Activated T-helper 17 cell treated with anti-CD3 and anti-CD28 coated beads, Interleukin-2, amount 50 U/mL, for 72 hours (primary cell): ENCODE results near the gene CNN1. TPM values are rescaled to one million over a fixed set of nuclear protein-coding genes. Genes with fewer than 3 reads are reported as not detected.
A peak's percentile ranks its signal among the peaks of the same experiment; 100 is the strongest.
"Not testable (repeated sequence)": the region's sequence is repeated elsewhere in the genome, so short reads cannot be mapped to it uniquely, and the experiment has no call there.

ENCODE experiments used
- ATAC-seq: fragments of 150-1000 bp; cut with Tn5 transposase; replicated peaks from 2 replicates; pipeline ENCODE4 v1.10.0; 2021; ENCODE audit warnings: mild to moderate bottlenecking, moderate library complexity
- H3K27ac Mint-ChIP-seq: one replicate; pipeline ENCODE4 v1.8.0; 2022; ENCODE audit warnings: mixed read lengths
- H3K27me3 Mint-ChIP-seq: one replicate; pipeline ENCODE4 v1.8.0; 2022; ENCODE audit warnings: mixed read lengths
- H3K36me3 Mint-ChIP-seq: one replicate; pipeline ENCODE4 v1.8.0; 2022; ENCODE audit warnings: low read depth, mild to moderate bottlenecking, mixed read lengths
- H3K4me1 Mint-ChIP-seq: one replicate; pipeline ENCODE4 v1.8.0; 2022; ENCODE audit warnings: mixed read lengths
- H3K4me3 Mint-ChIP-seq: one replicate; pipeline ENCODE4 v1.8.0; 2022; ENCODE audit warnings: mild to moderate bottlenecking, mixed read lengths
- H3K9me3 Mint-ChIP-seq: one replicate; pipeline ENCODE4 v1.8.0; 2022; ENCODE audit warnings: mixed read lengths
- total RNA-seq, 2 donors: library from RNA; stranded (reverse); gene quantifications; one replicate each; pipeline ENCODE4 v1.2.3, GENCODE V29; 2022

CNN1 gene
- total RNA-seq, 2 donors from 2014 or later = not detected

DNA sequence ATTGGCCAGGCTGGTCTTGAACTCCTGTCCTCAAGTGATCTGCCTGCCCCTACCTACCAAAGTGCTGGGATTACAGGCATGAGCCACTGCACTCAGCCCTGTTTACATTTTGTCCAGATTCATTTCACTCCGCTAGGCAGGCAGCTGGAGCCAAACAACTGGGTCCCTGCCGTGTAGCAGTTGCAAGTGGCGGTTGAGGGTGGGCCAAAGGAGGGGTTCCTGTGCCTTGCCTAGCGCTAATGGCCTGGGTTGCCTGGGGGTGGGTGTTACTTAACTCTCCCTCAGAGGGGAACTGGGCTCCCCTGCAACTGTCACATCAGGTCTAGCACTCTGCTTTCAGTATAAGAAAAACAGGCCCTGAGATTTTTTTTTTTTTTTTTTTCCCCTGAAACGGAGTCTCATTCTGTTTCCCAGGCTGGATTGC is 31.4 kb downstream of the CNN1 start:
- Mint-ChIP-seq H3K9me3 (no peaks in the 10 kb centered on the region), H3K27ac (no peak overlapping the region), H3K4me3 (no peak overlapping the region), H3K4me1 (peaks cover 5% of the 10 kb centered on the region), H3K27me3 (no peaks in the 10 kb centered on the region), H3K36me3 (no peaks in the 10 kb centered on the region)
- no peak for ATAC-seq

DNA sequence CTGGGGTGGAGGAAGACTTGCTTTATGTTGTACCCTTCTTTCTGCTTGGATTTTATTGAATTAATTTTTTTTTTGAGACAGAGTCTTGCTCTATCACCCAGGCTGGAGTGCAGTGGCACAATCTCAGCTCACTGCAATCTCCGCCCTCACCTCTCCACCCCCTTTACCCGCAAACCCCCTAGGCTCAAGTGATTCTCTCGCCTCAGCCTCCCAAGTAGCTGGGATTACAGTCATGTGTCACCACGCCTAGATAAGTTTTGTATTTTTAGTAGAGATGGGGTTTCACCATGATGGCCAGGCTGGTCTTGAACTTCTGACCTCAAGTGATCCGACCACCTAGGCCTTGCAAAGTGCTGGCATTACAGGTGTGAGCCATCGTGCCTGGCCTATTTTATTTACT is 34.7 kb downstream of the CNN1 start:
- H3K9me3 Mint-ChIP-seq, H3K36me3 Mint-ChIP-seq, H3K27me3 Mint-ChIP-seq, H3K27ac Mint-ChIP-seq, H3K4me1 Mint-ChIP-seq, H3K4me3 Mint-ChIP-seq, ATAC-seq: not testable (repeated sequence)

DNA sequence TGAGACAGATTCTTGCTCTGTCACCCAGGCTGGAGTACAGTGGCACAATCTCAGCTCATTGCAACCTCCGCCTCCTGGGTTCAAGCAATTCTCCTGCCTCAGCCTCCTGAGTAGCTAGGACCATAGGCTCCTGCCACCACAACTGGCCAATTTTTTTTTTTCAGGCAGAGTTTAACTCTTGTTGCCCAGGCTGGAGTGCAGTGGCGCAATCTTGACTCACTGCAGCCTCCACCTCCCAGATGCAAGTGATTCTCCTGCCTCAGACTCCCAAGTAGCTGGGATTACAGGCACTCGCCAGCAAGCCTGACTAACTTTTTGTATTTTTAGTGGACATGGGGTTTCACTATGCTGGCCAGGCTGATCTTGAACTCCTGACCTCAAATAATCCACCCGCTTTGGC is 35.1 kb downstream of the CNN1 start:
- not testable (repeated sequence) for H3K27ac Mint-ChIP-seq, H3K27me3 Mint-ChIP-seq, H3K4me1 Mint-ChIP-seq, H3K36me3 Mint-ChIP-seq, ATAC-seq, H3K4me3 Mint-ChIP-seq, H3K9me3 Mint-ChIP-seq

DNA sequence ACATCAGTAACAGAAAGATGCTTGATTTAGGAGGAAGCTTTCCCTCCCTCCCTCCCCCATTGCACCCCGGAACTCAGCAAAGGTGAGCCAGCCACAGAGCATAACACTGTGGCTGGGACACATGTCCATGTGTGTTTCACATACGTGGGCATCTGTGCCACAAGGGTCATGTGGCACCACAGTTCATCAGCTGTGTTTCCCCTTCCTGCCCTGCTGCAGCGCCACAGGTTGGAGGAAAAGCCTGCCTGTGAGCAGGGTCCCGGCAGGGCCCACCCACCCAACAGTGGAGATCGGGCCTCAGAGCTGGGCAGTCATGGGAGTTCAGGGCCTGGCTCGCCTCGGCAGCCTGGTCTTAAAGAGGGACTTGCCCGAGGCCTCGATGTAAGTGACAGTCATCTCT is 36.0 kb downstream of the CNN1 start:
- Mint-ChIP-seq H3K36me3 (no peaks in the 10 kb centered on the region), H3K4me1 (no peaks in the 10 kb centered on the region), H3K9me3 (no peaks in the 10 kb centered on the region), H3K27me3 (no peaks in the 10 kb centered on the region), H3K4me3 (no peak overlapping the region), H3K27ac (no peak overlapping the region)
- peak; percentile 81 for ATAC-seq

DNA sequence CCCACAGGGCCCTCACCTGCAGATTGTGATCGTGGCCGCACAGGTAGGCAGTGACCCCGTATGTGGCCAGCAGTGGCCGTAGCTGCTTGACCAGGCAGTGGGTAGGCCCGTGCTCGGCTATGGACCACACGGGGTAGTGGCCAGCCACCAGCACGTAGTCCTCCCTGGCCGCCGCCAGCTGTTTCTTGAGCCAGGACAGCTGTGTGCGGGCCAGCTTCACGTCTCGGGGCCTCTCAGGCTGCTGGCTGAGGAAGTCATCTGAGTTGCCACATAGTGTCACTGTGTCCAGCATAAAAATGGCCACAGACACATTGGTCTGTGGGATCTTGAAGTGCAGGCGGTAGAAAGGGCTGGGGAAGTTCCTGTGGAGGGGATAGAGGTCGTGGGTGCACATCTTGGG is 37.6 kb downstream of the CNN1 start:
- H3K4me3 Mint-ChIP-seq = no peak overlapping the region
- H3K36me3 Mint-ChIP-seq = no peaks in the 10 kb centered on the region
- H3K4me1 Mint-ChIP-seq = peaks cover 5% of the 10 kb centered on the region
- H3K9me3 Mint-ChIP-seq = no peaks in the 10 kb centered on the region
- no peaks in the 10 kb centered on the region for H3K27me3 Mint-ChIP-seq
- H3K27ac Mint-ChIP-seq = no peak overlapping the region
- no peak for ATAC-seq

DNA sequence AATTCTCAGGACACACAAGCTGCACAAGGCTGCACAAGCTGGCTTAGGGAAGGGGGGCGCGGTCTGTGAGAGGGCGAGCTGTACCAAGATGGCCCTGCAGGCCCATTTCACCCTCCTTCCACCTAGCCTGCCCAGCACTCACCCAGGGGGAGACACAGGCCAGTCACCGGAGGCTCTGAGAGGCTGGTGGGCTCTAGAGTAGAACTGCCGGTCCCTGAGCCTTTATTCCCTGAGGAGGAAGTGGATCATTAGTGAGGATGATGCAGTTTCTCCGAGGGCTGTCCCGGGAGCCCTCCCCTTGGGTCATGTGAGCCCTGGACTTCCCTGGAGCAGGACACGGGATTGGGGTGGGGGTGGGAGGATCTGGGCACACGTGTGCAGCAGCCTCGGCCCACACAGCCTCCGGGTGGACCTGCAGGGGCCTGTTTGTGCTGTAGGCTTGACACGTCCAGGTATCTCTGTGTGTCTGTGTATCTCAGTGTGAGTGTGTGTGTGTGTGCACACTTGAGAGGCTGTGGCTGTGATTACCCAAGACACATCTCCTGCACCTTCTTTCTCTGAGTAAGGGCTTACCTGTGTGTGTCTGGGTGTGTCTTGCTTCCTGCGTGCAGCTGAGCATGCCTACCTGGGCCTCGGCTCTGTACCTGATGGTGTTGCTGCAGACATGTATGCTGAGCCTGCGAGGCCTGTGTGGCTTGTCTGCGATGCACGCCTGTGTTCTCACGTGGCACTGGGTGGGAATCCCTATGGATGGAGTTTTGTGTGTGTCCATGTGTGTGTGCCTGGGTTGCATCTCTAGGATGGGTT is 39.0 kb downstream of the CNN1 start, which contains the start of gene ACP5:
ACP5 (minus strand) TSS at position 195 of the 807 bp plus-strand sequence. CDS start 328 bp downstream, outside the sequence.
- peaks cover 13% of the 10 kb centered on the region for H3K4me1 Mint-ChIP-seq
- no peak within 1 kb of the TSS for H3K27ac Mint-ChIP-seq
- no peak for ATAC-seq
- no peaks in the 10 kb centered on the region for H3K27me3 Mint-ChIP-seq
- no peaks in the 10 kb centered on the region for H3K9me3 Mint-ChIP-seq
- no peaks in the 10 kb centered on the region for H3K36me3 Mint-ChIP-seq
- peak within 1 kb of the TSS; percentile 66 for H3K4me3 Mint-ChIP-seq

DNA sequence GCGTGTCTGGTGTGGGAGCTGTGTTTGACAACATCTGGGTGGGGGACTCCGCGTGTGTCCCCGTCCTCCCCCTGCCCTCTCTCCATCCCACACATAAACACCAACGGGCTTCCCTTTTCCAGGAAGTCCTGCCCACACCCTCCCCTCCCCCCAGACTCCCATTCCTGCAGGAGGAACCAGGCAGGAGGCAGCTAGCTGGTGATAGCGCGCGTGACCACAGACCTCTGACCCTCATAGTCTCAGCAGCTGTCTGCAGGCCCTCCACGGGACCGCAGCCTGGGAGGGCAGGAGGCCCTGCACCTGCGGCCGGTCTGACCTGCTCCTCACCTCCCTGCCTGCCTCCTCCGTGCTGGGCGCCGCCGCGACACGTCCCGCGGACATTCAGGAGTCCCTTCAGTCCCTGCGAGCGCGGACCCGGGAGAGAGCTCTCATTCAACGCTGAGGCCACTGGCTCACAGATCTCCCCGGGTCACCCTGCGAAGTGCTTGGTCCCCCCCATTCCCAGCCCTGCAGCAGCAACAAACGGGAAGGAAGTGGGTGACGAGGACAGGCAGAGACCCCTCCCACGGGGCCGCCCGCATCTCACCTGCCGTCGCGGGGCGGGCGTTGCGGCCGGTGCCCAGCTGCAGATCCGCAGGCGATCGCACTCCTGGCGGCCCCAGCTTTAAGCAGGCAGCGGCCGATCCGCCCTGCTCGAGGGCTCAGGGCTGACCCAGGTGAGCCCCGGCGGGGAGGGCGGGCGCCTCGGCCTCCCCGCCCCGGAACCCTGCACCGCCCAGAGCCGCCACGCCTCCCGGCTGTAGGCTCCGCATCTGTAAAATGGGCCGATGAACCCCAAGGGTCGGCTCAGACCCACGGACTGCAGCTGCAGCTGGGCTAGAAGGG is 39.8 kb downstream of the CNN1 start:
- Mint-ChIP-seq H3K4me1 (peaks cover 13% of the 10 kb centered on the region), H3K4me3 (peak overlapping the region; percentile 66), H3K27ac (no peak overlapping the region), H3K36me3 (no peaks in the 10 kb centered on the region), H3K27me3 (no peaks in the 10 kb centered on the region), H3K9me3 (no peaks in the 10 kb centered on the region)
- peak; percentile 65 for ATAC-seq

- Mint-ChIP-seq H3K27me3 (no peaks in the 10 kb centered on the region), H3K9me3 (no peaks in the 10 kb centered on the region), H3K27ac (no peak overlapping the region), H3K36me3 (no peaks in the 10 kb centered on the region), H3K4me3 (no peak overlapping the region), H3K4me1 (peaks cover 13% of the 10 kb centered on the region)
- ATAC-seq = no peak
Observed at GRCh38 chr19:11580116-11580515, 41.5 kb downstream of the CNN1 start.

- Mint-ChIP-seq H3K4me3 (peak overlapping the region; percentile 69), H3K4me1 (peaks cover 13% of the 10 kb centered on the region), H3K36me3 (no peaks in the 10 kb centered on the region), H3K9me3 (no peaks in the 10 kb centered on the region), H3K27ac (peak overlapping the region; percentile 64), H3K27me3 (no peaks in the 10 kb centered on the region)
- peak; percentile 91 for ATAC-seq
Observed at GRCh38 chr19:11581740-11582139, 43.1 kb downstream of the CNN1 start.

GRCh38 chr19:11586331-11586730 is 47.7 kb downstream of the CNN1 start:
- Mint-ChIP-seq H3K9me3 (no peaks in the 10 kb centered on the region), H3K27ac (no peak overlapping the region), H3K36me3 (no peaks in the 10 kb centered on the region), H3K4me1 (peaks cover 16% of the 10 kb centered on the region), H3K27me3 (no peaks in the 10 kb centered on the region), H3K4me3 (no peak overlapping the region)
- no peak for ATAC-seq

DNA sequence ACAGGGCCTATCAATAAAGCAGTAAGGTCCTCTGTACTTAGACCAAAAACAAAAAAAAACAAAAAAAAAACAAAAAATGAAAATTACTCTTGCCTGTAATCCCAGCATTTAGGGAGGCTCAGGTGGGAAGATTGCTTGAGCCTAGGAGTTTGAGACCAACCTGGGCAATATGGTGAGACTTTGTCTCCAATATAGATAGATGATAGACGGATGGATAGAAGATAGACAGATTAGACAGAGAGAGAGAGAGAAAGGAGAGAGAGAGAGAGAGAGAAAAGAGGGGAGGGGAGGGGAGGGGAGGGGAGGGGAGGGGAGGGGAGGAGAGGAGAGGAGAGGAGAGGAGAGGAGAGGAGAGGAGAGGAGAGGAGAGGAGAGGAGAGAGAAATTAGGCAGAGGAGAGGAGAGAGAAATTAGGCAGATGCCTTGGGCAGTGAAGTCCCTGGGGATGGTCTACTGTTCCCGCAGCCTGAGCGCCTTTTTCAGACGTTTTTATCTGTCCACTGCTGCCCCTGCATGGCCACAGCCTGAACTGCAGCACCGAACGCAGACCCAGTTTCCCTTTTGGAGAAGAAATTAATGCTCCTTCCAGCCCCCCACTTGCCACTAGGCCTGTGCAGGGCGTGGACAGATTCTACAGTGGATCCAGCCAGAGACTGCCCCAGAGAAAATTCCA is 48.8 kb downstream of the CNN1 start:
- Mint-ChIP-seq H3K9me3 (no peaks in the 10 kb centered on the region), H3K4me1 (peaks cover 9% of the 10 kb centered on the region), H3K27me3 (no peaks in the 10 kb centered on the region), H3K4me3 (no peak overlapping the region), H3K36me3 (no peaks in the 10 kb centered on the region), H3K27ac (peak overlapping the region; percentile 56)
- peak; percentile 86 for ATAC-seq

DNA sequence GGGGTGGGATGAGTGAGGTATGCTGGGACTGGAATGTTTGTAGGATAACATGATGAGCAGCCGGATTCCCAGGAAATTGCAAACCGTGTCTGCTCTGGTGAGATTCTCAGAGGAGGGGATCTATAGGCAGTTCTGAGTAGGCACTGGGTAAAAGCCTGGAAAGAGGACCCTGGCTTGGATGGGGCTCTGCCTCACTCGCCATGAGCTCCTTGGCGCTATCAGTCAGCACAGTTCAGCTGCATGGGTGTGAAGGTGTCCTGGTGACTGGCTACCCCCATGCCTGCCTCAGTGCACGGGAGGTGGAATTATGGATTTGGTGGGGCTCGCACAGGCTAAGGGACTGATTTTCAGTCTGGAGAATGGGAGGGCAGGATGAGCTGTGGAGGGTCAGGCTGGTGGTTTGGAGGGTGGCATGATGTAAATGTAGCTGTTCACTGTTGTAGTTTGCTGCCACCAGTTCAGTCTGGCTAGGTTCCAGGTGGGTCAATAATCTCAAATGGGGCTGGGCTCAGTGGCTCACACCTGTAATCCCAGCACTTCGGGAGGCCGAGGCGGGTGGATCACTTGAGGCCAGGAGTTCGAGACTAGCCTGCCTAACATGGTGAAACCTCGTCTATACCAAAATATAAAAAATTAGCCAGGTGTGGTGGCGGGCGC is 49.5 kb downstream of the CNN1 start:
- Mint-ChIP-seq H3K4me1 (peaks cover 9% of the 10 kb centered on the region), H3K27me3 (no peaks in the 10 kb centered on the region), H3K9me3 (no peaks in the 10 kb centered on the region), H3K4me3 (no peak overlapping the region), H3K27ac (peak overlapping the region; percentile 56), H3K36me3 (no peaks in the 10 kb centered on the region)
- ATAC-seq = no peak

DNA sequence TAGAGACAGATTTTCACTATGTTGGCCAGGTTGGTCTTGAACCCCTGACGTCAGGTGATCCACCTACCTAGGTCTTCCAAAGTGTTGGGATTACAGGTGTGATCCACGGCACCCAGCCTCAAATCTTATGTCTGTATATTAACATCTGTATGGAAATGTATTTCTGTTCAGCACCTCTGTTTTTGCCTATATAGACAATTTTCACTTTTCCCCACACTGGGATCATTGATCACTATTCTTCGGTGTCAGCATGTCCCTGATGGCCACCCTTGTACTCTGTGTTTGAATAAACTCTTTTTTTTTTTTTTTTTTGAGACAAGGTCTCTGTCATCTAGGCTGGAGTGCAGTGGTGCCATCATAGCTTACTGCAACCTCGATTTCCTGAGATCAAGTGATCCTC is 55.4 kb downstream of the CNN1 start:
- no peaks in the 10 kb centered on the region for H3K4me1 Mint-ChIP-seq
- no peak overlapping the region for H3K4me3 Mint-ChIP-seq
- no peaks in the 10 kb centered on the region for H3K9me3 Mint-ChIP-seq
- no peak overlapping the region for H3K27ac Mint-ChIP-seq
- no peaks in the 10 kb centered on the region for H3K36me3 Mint-ChIP-seq
- no peaks in the 10 kb centered on the region for H3K27me3 Mint-ChIP-seq
- ATAC-seq = no peak

DNA sequence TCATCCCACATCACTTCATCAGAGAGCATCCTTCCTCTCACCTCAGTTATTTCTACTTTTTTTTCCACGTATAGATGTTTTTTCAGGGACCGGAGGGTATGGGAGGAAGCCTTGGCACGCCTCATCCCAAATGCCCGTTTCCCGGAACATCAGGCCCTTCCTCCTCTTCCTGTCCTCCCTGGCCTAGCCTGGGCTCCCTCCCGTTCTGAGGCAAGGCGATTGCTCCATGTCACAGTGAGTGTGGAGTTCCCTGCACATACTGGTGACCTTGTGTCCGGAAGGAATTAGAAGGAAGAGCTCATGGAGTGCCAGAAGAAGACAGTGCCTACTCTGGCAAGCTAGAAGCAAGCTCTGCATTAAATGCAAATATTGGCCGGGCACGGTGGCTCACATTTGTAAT is 57.5 kb downstream of the CNN1 start:
- no peak for ATAC-seq
- Mint-ChIP-seq H3K27me3 (no peaks in the 10 kb centered on the region), H3K4me3 (peak overlapping the region; percentile 88), H3K9me3 (no peaks in the 10 kb centered on the region), H3K36me3 (peaks cover 6% of the 10 kb centered on the region), H3K27ac (peak overlapping the region; percentile 84), H3K4me1 (no peaks in the 10 kb centered on the region)
